Superior temporal gyrus (tissue), 1 donor: Measurements from ENCODE around the gene FAM181A.

Source experiments
- DNase-seq: peaks from one replicate; pipeline ENCODE4 v3.0.0-alpha.2; 2016; ENCODE audit errors: extremely low spot score

The FAM181A gene

DNA sequence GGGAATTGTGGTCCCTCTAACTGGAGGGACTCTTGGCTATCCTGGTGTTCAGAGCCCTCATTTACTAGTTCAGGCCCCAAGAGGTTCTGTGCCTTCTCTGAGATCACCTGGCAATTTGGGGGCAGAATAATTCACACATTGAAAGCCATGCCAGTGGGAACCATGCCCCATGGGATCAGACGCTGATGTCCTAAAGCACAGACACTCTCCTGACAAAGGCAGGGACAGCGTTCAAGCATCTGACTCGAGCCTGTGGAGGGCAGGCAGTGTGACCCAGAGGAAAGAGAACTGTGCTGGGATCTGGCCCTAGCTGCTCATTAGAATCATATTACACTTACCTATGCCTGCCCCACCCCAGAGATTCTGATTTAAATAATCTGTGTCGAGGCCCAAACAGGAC lies 51.6 kb downstream of the FAM181A start:
- no peak for DNase-seq
